ENCODE results near the gene PTOV1. TPM values are rescaled to one million over a fixed set of nuclear protein-coding genes. Genes with fewer than 3 reads are reported as not detected.

The PTOV1 gene
- total and polyA plus RNA-seq, 10 of the 15 experiments (the other 5 are each of a cell fraction or from before 2014, with no cell fraction given) = 3.2 to 83.5 (median 22.3) TPM

DNA sequence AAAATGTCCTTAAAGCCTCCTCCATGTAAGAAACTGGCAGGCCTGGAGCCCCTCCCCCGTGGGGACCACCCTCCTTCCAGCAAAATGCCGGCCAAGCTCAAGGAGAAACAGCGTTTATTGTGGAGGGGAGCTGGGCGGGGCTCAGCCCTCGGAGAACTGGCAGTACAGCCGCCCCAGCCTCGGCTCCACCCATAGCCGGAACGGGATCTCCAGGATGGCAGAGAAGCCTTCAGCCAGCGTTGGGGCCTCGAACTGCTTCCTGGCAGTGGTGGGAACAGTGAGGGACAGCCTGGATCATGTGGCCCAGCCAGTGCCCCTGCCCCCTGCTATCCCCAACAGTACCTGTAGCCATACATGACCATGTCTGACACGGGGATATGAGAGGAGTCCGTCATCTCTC lies 10.1 kb downstream of the PTOV1 start:
- H3K9ac ChIP-seq (ENCODE audit: control insufficient read depth, insufficient read depth, low read length) = no peak overlapping the region
- in situ Hi-C loops (cut with MboI) = no loop called here
- 96% methylated on average over 11 of the region's 13 CpGs for WGBS (ENCODE audit: insufficient coverage, insufficient replicate concordance, low lambda C conversion rate, missing lambda C conversion rate)

More for the DNA sequence above, 10.1 kb downstream of the PTOV1 start:
- H4K20me1 ChIP-seq (ENCODE audit: control insufficient read depth, insufficient read depth) = no peaks in the 10 kb centered on the region
- H3K9me3 ChIP-seq (replicated peaks; ENCODE audit: control insufficient read depth, insufficient read depth, low read length) = no peaks in the 10 kb centered on the region
- ChIA-PET CTCF (interaction anchor here (0.6 kb wide), 1 partner anchor 57 kb away, joined by 3 read pairs; no protein-coding TSS in a partner anchor), SMC1A (ENCODE audit: uncharacterized antibody, unreplicated experiment) (no interaction called here), POLR2A (no interaction called here), RAD21 (ENCODE audit: unreplicated experiment) (no interaction called here)
- no peak overlapping the region for H2AFZ ChIP-seq (ENCODE audit: control insufficient read depth, low read depth, low read length)
- BruUV-seq (replicated peaks) = no TSS peak
- H3K4me2 ChIP-seq (ENCODE audit: control insufficient read depth, insufficient read depth) = no peak overlapping the region
- no peak for ATAC-seq
- no peaks in the 10 kb centered on the region for H3K27me3 ChIP-seq (replicated peaks in 1 of 2; ENCODE audit: control insufficient read depth in 2 of 2, insufficient read depth in 2 of 2, low read length in 1 of 2)
- FAIRE-seq = no peak
- intact Hi-C loops (cut with micrococcal nuclease; ENCODE audit: unreplicated experiment) = no loop called here
- no peak overlapping the region for H3K27ac ChIP-seq (ENCODE audit: control insufficient read depth, insufficient read depth)
- H3K4me3 ChIP-seq = no peak overlapping the region
- peaks cover under 1% of the 10 kb centered on the region; the same call in 1 of the 2 replicates for H3K4me1 ChIP-seq (ENCODE audit: control insufficient read depth, insufficient read depth, low read length)
- DNase-seq (ENCODE audit: low read depth, low spot score) = no peak
- H3K79me2 ChIP-seq (ENCODE audit: control insufficient read depth, insufficient read depth, low read length) = peaks cover 9% of the 10 kb centered on the region
- TF ChIP-seq BACH1 (IDR thresholded peaks at IDR 0.05; ENCODE audit: borderline replicate concordance) (no peak), HCFC1 (IDR thresholded peaks at IDR 0.05; ENCODE audit: low read length) (no peak), IRF4 (IDR thresholded peaks at IDR 0.05; ENCODE audit: low read depth, low read length) (no peak), RELA (IDR thresholded peaks at IDR 0.05; ENCODE audit: borderline replicate concordance, partially characterized antibody) (no peak), TAF1 (IDR thresholded peaks at IDR 0.05; ENCODE audit: borderline replicate concordance, low read depth, low read length) (no peak), ASH2L (IDR thresholded peaks at IDR 0.05; ENCODE audit: borderline replicate concordance, low read depth) (no peak), MXI1 (IDR thresholded peaks at IDR 0.05; ENCODE audit: low read depth, low read length) (no peak), SUZ12 (IDR thresholded peaks at IDR 0.05; ENCODE audit: unreplicated experiment) (no peak), STAT3 (IDR thresholded peaks at IDR 0.05; ENCODE audit: low read depth, low read length) (no peak), FOXM1 (IDR thresholded peaks at IDR 0.05; ENCODE audit: low read depth, low read length) (no peak), TCF3 (IDR thresholded peaks at IDR 0.05; ENCODE audit: borderline replicate concordance, insufficient read depth, low read depth, low read length) (no peak), SP1 (IDR thresholded peaks at IDR 0.05; ENCODE audit: low read depth, low read length) (no peak), TARDBP (IDR thresholded peaks at IDR 0.05; ENCODE audit: borderline replicate concordance) (no peak), BCL11A (IDR thresholded peaks at IDR 0.05; ENCODE audit: low read depth, low read length) (no peak)
- TF ChIP-seq, protein P1, sequence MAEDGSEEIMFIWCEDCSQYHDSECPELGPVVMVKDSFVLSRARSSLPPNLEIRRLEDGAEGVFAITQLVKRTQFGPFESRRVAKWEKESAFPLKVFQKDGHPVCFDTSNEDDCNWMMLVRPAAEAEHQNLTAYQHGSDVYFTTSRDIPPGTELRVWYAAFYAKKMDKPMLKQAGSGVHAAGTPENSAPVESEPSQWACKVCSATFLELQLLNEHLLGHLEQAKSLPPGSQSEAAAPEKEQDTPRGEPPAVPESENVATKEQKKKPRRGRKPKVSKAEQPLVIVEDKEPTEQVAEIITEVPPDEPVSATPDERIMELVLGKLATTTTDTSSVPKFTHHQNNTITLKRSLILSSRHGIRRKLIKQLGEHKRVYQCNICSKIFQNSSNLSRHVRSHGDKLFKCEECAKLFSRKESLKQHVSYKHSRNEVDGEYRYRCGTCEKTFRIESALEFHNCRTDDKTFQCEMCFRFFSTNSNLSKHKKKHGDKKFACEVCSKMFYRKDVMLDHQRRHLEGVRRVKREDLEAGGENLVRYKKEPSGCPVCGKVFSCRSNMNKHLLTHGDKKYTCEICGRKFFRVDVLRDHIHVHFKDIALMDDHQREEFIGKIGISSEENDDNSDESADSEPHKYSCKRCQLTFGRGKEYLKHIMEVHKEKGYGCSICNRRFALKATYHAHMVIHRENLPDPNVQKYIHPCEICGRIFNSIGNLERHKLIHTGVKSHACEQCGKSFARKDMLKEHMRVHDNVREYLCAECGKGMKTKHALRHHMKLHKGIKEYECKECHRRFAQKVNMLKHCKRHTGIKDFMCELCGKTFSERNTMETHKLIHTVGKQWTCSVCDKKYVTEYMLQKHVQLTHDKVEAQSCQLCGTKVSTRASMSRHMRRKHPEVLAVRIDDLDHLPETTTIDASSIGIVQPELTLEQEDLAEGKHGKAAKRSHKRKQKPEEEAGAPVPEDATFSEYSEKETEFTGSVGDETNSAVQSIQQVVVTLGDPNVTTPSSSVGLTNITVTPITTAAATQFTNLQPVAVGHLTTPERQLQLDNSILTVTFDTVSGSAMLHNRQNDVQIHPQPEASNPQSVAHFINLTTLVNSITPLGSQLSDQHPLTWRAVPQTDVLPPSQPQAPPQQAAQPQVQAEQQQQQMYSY (CRISPR knock-in tag; IDR thresholded peaks at IDR 0.05) = no peak
- TF ChIP-seq, protein P2, sequence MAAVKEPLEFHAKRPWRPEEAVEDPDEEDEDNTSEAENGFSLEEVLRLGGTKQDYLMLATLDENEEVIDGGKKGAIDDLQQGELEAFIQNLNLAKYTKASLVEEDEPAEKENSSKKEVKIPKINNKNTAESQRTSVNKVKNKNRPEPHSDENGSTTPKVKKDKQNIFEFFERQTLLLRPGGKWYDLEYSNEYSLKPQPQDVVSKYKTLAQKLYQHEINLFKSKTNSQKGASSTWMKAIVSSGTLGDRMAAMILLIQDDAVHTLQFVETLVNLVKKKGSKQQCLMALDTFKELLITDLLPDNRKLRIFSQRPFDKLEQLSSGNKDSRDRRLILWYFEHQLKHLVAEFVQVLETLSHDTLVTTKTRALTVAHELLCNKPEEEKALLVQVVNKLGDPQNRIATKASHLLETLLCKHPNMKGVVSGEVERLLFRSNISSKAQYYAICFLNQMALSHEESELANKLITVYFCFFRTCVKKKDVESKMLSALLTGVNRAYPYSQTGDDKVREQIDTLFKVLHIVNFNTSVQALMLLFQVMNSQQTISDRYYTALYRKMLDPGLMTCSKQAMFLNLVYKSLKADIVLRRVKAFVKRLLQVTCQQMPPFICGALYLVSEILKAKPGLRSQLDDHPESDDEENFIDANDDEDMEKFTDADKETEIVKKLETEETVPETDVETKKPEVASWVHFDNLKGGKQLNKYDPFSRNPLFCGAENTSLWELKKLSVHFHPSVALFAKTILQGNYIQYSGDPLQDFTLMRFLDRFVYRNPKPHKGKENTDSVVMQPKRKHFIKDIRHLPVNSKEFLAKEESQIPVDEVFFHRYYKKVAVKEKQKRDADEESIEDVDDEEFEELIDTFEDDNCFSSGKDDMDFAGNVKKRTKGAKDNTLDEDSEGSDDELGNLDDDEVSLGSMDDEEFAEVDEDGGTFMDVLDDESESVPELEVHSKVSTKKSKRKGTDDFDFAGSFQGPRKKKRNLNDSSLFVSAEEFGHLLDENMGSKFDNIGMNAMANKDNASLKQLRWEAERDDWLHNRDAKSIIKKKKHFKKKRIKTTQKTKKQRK (IDR thresholded peaks at IDR 0.05; ENCODE audit: low read depth, low read length) = no peak
- TF ChIP-seq, protein P3, sequence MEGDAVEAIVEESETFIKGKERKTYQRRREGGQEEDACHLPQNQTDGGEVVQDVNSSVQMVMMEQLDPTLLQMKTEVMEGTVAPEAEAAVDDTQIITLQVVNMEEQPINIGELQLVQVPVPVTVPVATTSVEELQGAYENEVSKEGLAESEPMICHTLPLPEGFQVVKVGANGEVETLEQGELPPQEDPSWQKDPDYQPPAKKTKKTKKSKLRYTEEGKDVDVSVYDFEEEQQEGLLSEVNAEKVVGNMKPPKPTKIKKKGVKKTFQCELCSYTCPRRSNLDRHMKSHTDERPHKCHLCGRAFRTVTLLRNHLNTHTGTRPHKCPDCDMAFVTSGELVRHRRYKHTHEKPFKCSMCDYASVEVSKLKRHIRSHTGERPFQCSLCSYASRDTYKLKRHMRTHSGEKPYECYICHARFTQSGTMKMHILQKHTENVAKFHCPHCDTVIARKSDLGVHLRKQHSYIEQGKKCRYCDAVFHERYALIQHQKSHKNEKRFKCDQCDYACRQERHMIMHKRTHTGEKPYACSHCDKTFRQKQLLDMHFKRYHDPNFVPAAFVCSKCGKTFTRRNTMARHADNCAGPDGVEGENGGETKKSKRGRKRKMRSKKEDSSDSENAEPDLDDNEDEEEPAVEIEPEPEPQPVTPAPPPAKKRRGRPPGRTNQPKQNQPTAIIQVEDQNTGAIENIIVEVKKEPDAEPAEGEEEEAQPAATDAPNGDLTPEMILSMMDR (IDR thresholded peaks at IDR 0.05 in 2 of 3, conservative IDR thresholded peaks at IDR 0.05 in 1 of 3; ENCODE audit: control insufficient read depth in 2 of 3, extremely low read depth in 1 of 3, insufficient read depth in 1 of 3, low read depth in 3 of 3, low read length in 3 of 3) = no peak
- H3K36me3 ChIP-seq (ENCODE audit: control insufficient read depth in 2 of 2, insufficient read depth in 2 of 2, low read length in 1 of 2) = peaks cover 9 to 32% of the 10 kb centered on the region in 2 experiments

Data from GM12878 (cell line).